ENCODE measurements around the gene SORCS2.

GRCh38 chr4:7146059-7146785, 46.1 kb upstream of the SORCS2 start:
- no peak for TF ChIP-seq RAD21 (IDR thresholded peaks at IDR 0.05; ENCODE audit: low read length)
- TF ChIP-seq CTCF (conservative IDR thresholded peaks at IDR 0.05; ENCODE audit: low read depth, low read length), result no peak
- TF ChIP-seq FOS (IDR thresholded peaks at IDR 0.05; ENCODE audit: low read depth, low read length), result no peak
- no peak for TF ChIP-seq POLR2A (IDR thresholded peaks at IDR 0.05; ENCODE audit: low read depth, low read length)
- no peak for TF ChIP-seq RCOR1 (IDR thresholded peaks at IDR 0.05; ENCODE audit: insufficient replicate concordance, low read length)
- TF ChIP-seq RFX5 (IDR thresholded peaks at IDR 0.05; ENCODE audit: low read depth, low read length), result no peak
- TF ChIP-seq MAFK (IDR thresholded peaks at IDR 0.05; ENCODE audit: low read depth, low read length), result no peak
